SIG-M5 (cell line): ENCODE measurements around the gene CISH.

Experiments
- DNase-seq: peaks from one replicate; lab custom pipeline; 2025; lab: John Stamatoyannopoulos, UW

The CISH gene

GRCh38 chr3:50635066-50635465 is 23.5 kb upstream of the CISH start:
- DNase-seq = no peak

- DNase-seq = no peak
Measured at GRCh38 chr3:50633230-50633790, 21.7 kb upstream of the CISH start.

DNA sequence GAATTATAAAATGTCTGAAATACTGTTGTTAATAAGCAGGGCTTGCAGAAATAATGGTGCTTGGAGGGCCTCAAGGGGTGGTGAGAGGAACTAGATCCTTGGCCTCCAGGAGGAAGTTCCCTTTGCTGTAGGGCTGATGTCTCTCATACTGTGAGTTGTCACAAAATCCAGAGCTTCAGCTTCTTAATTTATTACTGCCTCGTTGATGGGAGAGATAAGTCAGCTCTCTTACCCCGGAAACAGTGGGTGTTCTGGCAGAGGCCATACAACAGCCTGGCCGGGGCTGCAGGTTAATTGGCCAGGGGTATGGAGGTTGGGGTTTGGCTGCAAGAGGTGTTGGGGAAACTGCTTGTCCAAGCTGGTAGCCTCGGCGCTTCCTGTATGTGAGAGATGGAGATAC is 20.9 kb upstream of the CISH start:
- peak; percentile 20 for DNase-seq

- no peak for DNase-seq
Measured at GRCh38 chr3:50630877-50631276, 19.3 kb upstream of the CISH start.

GRCh38 chr3:50630394-50630793 is 18.8 kb upstream of the CISH start:
- no peak for DNase-seq

GRCh38 chr3:50628601-50629000 is 17.0 kb upstream of the CISH start:
- no peak for DNase-seq

- no peak for DNase-seq
Measured at GRCh38 chr3:50627407-50628051, 16.0 kb upstream of the CISH start.

GRCh38 chr3:50626401-50626800 is 14.8 kb upstream of the CISH start:
- no peak for DNase-seq

DNA sequence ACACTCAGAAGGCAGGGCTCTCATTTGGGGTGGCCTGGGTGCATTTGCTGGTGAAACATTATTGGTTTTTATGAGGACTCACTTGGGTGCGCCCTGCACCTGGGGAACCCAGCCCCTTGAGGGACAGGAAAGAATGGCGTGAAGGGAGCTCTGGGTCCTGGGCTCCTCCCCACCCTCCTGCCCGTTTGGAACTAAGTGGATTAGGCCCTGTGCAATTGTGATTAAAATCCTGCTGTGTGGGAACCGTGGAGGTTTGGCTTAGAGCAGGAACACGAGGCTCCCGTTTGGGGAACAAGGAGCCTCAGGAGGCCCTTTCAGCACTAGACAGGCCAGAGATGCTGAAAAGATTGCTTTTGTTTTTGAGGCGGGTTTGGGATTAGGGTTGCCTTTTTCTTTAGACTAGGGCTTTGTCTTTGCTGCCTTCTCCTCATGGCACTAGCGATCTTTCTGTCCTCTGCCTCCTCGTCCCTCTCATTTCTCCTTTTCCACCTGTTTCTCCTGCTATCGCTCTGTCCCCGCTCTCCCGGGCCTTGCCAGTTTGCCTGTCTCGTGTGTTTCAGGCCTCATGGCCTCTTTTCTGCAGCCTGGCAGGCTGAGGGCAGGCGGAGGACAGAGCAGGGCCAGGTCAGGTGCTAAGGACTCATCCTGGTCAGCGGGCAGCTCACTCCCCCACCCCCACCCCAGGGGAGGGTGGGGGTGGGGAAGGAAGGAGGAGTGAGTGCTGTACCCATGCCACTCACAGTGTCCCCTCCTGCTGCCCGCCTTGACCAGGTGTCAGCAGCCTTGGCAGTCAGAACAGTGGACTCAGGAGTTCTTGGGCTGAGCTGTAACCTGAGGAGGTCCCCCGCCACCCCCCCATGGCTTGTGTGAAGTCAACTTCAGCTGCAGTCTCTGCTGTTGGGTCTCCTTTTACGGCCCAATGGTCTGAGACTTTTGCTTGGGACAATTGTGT is 13.9 kb upstream of the CISH start:
- DNase-seq = no peak

GRCh38 chr3:50624634-50625033 is 13.1 kb upstream of the CISH start:
- DNase-seq = no peak

- DNase-seq = no peak
Measured at GRCh38 chr3:50623840-50624474, 12.4 kb upstream of the CISH start.

DNA sequence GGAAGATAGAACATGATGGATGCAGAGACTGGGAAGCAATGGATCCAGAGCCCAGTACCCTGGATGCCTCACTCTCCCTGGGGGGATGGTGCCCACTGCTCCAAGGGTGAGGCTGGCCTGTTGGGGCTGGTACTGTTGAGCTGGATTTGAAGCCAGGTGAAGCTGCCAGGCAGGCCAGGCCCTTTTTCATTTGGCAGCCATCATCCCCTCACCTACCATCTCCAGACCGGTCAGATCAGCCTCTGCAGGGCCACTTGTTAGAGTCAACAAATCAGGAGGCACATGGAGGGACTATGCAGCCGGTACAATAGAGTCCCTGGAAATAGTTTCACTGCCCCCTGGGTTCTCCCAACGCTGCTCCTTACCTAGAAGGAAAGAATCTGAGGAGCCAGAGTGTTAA is 11.3 kb upstream of the CISH start:
- DNase-seq = no peak

- DNase-seq = no peak
Measured at GRCh38 chr3:50620820-50621219, 9.2 kb upstream of the CISH start.

- peak; percentile 93 for DNase-seq
Measured at GRCh38 chr3:50620420-50620819, 8.8 kb upstream of the CISH start.

DNA sequence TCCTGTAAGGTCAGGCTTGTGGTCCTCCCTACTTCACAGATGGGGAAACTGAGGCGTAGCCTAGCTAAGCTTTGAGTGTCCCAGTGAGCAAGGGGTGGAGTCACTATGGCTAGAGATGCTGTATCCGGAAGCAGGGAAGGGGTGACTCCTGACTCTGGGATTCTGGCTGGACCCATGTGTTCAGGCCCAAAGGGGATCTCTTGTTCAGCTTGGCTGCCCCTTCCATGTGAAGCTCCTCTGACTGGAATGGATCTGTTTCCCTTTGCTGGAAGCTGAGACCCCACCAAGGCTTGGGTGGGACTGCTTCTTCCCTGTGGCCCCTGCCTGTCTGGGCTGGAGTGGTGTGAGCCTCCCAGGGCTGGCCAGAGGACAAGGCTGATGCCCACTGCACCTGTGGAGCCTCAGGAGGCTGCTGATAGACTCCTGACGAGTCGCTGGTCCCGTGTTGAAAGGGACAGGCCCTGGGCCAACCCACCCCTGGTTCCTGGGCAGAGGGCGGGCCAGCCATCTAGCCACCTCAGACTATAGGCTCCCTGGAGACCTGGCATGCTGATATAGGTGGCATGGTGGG is 6.4 kb upstream of the CISH start:
- DNase-seq = no peak

DNA sequence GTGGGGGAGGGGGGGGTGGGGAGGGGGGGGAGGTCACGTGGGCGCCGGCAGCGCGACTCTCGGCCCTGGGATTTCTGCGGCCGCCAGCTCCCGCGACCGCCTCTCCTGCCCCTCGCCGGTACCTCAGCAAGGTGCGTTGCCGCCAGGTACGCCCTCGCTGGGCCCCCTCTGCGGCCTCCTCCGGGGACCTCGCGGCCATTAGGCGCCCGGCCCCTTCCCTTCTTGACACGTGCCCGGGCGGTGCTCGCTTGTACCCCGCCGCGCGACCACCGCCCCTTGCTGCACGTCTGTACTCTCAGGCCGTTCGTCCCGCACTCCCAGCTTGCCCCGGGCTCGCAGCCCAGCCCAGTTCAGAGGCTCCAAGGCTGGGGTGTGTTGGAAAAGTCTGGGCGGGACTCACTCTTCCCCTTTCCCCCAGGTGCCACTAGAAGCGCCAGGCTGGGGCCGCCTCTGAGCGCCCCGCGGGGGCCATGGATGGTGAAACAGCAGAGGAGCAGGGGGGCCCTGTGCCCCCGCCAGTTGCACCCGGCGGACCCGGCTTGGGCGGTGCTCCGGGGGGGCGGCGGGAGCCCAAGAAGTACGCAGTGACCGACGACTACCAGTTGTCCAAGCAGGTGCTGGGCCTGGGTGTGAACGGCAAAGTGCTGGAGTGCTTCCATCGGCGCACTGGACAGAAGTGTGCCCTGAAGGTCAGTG is 5.7 kb upstream of the CISH start, which contains the start of gene MAPKAPK3:
Gene MAPKAPK3 (plus strand): TSS at position 56 of the 696 bp plus-strand sequence. CDS start 415 bp downstream, at position 471.
- DNase-seq = no peak

DNA sequence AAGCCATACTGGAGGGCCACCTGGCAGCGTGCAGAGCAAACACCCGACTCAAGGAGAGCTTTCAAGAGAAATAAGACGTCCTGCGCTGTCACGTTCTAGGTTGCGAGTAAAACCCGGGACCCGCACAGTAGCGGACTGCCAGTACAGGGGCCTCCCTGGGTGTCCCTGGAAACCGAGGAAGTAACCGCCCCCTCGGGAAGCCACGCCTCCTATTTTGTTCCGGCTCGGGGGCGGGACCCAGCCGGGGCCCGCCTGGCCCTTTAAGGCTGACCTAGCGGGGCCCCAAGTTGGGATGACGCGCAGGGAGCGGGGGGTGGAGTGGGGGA is 5.2 kb upstream of the CISH start:
- DNase-seq = peak; percentile 92

- peak; percentile 87 for DNase-seq
Measured at GRCh38 chr3:50616003-50616769, 4.6 kb upstream of the CISH start.

GRCh38 chr3:50615190-50615589 is 3.6 kb upstream of the CISH start:
- DNase-seq = no peak

- DNase-seq = no peak
Measured at GRCh38 chr3:50612970-50613846, 1.6 kb upstream of the CISH start.
